RPMI8226 (cell line): ENCODE data around the gene SOX6.

Source experiments
- DNase-seq: peaks from one replicate; pipeline ENCODE4 v3.0.0-alpha.2; 2015

SOX6 gene

DNA sequence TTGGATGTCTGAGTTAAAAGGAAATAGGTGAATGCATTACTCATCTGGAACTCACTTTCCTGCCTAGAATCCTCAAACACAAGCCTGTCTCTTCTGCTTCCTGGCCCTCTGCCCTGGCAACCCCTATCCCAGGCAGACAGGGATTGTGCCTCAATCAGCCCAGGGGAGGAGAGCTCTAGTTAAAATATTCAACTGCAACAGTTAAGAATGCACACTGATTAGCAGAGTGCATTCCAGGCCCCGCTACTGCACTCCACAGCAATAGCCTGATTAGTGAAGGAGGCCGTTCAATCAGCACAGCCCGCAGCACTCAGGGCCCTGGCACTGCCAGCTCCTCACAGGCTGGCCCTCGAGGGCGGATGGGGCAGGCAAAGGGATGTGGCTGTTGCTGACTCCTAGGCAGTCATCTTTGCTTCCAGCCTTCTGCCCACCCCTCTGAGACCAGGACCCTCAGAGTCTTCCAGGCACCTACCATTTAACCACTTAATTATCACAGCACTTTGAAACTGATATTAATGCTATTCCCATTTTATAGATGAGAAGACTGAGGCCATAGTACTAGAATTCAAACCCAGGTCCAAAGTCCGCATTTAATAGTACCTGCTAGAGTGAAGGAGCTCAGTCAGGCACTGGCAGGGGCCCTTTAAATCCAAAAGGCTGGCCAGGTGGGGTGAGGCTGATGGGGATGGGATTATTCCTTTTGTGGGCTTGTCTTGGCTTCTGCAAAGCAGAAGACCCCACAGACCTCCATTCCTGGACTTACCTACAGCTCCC, 435.3 kb downstream of the SOX6 start:
- no peak for DNase-seq

DNA sequence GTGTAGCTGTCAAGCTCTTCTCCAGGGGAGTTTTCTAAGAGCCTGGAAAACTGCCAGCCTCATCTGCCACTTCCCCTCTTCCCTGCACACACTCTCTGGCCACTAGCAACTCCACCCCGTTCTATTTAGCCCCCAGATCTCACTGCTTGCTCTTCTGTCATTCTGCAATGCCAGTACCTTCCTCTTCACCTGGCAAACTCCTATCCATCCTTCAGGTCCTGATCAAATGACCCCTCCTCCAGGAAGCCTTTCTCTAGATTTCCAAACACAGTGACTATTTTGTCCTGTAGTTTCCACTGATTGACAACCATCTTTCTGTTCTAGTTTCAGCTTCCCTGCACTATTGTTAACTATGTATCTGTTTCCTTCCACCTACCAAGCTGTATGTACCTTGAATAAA, 437.7 kb downstream of the SOX6 start:
- DNase-seq, result no peak

DNA sequence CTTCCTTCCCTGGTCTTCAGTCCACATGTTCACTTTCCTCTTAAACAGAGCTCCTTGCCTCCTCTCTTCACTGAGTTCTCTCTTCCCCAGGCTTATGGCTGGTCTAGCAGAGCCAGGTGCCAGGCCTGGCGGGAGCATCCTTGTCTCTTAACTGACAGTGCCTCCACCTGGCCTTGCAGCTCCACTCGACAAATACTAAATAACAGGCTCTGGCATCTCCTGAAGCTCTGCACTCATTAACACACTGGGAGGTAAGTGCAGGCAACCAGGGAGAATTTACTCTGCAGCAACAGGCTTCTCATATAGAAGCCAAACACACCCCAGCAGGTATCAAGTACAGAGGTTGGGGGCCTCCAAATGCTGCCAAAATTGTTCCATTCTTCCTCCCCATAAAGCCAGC, 438.1 kb downstream of the SOX6 start:
- no peak for DNase-seq
